GM12864 (cell line): ENCODE data around the gene CD63.

Source experiments
- DNase-seq: peaks from one replicate; pipeline ENCODE4 v3.0.0-alpha.2; 2011; ENCODE audit warnings: low read depth
- H3K4me3 ChIP-seq: 2 replicates; pipeline ENCODE4 v1.5.1; 2011; ENCODE audit warnings: mild to moderate bottlenecking, low read depth, low read length, control low read depth
- TF ChIP-seq, protein P1 (sequence below): IDR thresholded peaks from 2 replicates; pipeline ENCODE4 v1.5.1; 2011; ENCODE audit warnings: low read depth, mild to moderate bottlenecking, moderate library complexity, low read length, control low read depth, inconsistent platforms; ENCODE audit errors: missing control alignments

Gene CD63

DNA sequence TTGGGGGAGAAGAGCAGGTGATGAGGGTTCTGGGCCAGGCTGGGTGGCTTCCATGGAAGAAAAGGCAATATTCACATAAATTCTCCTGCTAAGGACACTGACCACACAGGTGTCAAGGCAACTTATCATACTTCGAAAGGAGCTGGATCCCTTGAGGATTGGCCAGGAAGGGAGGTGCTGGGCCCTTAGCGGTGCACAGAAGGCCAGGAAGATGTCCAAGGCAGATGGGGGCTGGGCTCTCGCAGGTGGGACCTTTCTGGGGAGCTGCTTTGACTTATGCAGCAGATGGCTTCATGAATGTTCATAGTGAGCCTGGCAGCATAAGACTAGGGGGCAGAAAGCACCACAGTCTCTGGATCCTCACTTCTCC, 3.9 kb downstream of the CD63 start:
- TF ChIP-seq, protein P1, sequence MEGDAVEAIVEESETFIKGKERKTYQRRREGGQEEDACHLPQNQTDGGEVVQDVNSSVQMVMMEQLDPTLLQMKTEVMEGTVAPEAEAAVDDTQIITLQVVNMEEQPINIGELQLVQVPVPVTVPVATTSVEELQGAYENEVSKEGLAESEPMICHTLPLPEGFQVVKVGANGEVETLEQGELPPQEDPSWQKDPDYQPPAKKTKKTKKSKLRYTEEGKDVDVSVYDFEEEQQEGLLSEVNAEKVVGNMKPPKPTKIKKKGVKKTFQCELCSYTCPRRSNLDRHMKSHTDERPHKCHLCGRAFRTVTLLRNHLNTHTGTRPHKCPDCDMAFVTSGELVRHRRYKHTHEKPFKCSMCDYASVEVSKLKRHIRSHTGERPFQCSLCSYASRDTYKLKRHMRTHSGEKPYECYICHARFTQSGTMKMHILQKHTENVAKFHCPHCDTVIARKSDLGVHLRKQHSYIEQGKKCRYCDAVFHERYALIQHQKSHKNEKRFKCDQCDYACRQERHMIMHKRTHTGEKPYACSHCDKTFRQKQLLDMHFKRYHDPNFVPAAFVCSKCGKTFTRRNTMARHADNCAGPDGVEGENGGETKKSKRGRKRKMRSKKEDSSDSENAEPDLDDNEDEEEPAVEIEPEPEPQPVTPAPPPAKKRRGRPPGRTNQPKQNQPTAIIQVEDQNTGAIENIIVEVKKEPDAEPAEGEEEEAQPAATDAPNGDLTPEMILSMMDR: no peak
- no peak overlapping the region for H3K4me3 ChIP-seq
- no peak for DNase-seq

DNA sequence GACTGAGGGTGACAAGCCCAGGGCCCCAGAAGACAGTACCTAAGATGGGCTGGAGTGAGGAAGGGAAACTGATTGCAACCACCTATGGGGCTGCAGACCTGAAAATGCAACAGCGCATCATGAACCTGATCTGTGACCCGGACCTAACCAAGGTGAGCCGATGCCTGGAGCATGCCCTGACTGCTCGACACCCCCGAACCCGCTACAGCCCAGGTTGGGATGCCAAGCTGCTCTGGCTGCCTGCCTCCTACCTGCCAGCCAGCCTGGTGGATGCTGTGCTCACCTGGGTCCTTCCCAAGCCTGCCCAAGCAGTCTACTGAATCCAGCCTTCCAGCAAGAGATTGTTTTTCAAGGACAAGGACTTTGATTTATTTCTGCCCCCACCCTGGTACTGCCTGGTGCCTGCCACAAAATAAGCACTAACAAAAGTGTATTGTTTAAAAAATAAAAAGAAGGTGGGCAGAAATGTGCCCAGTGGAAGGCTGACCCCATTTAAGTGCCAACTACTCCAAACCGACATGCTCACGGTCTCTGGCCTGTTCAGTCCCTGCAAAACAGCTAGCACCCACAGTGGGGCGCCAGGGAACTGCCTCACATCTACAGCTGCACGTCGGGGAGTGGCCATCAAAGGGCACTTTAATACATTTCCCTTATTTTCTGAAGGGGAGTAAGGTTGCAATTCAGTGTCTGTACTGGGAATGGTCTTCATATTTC, 4.4 kb downstream of the CD63 start:
- no peak for DNase-seq
- TF ChIP-seq, protein P1: peak; percentile 71
- no peak overlapping the region for H3K4me3 ChIP-seq

DNA sequence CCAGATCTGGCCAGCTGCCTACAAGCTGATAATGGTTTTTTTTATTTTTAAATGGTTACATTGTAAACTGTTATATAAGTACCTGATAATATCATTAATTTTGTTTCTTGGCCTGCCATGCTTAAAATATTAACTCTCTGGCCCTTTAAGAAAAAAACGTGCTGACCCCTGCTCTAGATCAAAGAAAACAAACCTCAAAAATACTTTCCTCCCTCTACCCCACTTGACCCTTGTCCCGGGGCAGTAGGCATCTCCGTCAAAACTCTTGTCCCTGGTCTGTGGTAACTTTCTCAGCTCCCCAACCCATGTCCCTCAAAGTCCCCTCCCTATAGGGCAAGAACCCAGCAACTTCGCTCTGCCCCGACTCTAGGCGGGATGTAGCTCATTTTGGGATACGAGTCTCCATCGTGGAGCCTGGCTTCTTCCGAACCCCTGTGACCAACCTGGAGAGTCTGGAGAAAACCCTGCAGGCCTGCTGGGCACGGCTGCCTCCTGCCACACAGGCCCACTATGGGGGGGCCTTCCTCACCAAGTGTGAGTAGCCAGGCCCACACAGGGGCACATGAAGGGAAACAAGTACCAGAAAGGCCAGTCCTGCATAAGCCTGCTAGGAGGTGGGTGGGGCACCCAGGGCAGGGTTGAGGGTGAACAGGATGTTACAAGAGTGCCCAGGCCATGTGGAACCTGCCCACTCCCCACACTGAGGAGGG, 5.1 kb downstream of the CD63 start:
- no peak overlapping the region for H3K4me3 ChIP-seq
- DNase-seq: no peak
- TF ChIP-seq, protein P1: no peak

DNA sequence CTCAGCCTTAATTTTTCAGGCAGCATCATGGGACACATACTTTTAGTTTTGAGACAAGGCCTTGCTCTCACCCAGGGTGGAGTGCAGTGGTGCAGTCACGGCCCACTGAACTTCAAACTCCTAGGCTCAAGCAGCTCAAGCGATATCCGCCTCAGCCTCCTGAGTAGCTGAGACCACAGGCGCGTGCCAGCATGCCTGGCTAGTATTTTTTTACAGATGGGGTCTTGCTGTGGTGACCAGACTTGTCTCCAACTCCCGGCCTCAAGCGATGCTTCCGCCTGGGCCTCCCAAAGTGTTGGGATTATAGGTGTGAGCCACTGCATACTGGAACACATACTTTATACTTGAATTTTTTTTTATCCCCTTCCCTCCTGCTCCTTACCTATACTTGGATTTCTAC, 5.9 kb downstream of the CD63 start:
- H3K4me3 ChIP-seq: no peak overlapping the region
- DNase-seq: no peak
- TF ChIP-seq, protein P1: no peak

DNA sequence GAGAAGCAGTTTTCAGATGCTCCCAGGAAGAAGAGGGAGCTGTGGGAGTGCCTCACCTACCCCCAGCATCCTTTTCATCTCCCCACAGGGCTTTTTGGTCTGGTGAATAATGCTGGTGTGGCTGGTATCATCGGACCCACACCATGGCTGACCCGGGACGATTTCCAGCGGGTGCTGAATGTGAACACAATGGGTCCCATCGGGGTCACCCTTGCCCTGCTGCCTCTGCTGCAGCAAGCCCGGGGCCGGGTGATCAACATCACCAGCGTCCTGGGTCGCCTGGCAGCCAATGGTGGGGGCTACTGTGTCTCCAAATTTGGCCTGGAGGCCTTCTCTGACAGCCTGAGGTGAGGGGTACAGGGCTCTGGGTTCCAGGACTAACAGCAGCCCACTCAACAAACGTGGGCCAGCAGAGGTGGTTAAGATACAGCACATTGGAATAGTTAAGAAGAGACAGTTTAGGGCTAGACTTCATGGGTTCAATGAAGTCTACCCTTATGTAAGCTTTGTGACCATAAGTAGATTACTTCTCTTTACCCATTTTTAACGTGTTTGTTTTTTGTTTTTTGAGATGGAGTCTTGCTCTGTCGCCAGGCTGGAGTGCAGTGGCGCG, 7.1 kb downstream of the CD63 start:
- TF ChIP-seq, protein P1: no peak
- no peak for DNase-seq
- no peak overlapping the region for H3K4me3 ChIP-seq

DNA sequence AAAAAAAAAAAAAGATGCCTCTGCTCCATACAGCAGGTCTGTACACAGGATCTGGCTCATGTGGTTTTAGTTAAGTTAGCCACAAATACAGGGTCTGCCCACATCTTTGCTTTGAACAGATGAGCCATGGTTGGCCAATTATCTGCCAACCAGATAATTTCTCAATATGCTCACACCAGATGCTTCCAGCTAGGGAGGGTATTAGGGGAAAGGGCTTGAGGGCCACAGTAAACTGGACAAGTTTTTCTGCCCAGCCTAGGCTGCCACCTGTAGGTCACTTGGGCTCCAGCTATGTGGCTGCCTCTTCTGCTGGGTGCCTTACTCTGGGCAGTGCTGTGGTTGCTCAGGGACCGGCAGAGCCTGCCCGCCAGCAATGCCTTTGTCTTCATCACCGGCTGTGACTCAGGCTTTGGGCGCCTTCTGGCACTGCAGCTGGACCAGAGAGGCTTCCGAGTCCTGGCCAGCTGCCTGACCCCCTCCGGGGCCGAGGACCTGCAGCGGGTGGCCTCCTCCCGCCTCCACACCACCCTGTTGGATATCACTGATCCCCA, 7.8 kb downstream of the CD63 start:
- no peak for DNase-seq
- H3K4me3 ChIP-seq: no peak overlapping the region
- TF ChIP-seq, protein P1: peak; percentile 48
